Gastrocnemius medialis (tissue), 4 donors: ENCODE results near the gene NEK8. TPM values are rescaled to one million over a fixed set of nuclear protein-coding genes. Genes with fewer than 3 reads are reported as not detected.

Source experiments
- ATAC-seq, 2 donors: fragments of 150-250 bp; one replicate each; pipeline ENCODE4 v1.9.1; 2016
- DNase-seq, 2 donors: peaks; one replicate each; pipeline ENCODE4 v3.0.0-alpha.2; 2019
- H3K27ac ChIP-seq, 4 donors: fragments of 200-600 bp; sonication (generic); 1 replicate in 1 of 4; 2 replicates in 3 of 4; pipeline ENCODE4 v1.5.1; 2016 to 2018; ENCODE audit warnings: mild to moderate bottlenecking in 2 of 4, moderate library complexity in 1 of 4
- H3K27me3 ChIP-seq, 3 donors: fragments of 200-600 bp; sonication (generic) in 2 of 3; 1 replicate in 1 of 3; 2 replicates in 2 of 3; pipeline versions ENCODE4 v1.5.1 to v1.6.0; 2016 to 2019; ENCODE audit warnings: mild to moderate bottlenecking in 1 of 3, moderate library complexity in 1 of 3
- H3K36me3 ChIP-seq, 2 donors: fragments of 200-600 bp; sonication (generic) in 1 of 2; one replicate each; pipeline ENCODE4 v1.5.1; 2017 to 2018
- H3K4me1 ChIP-seq, 2 donors: fragments of 200-600 bp; sonication (generic) in 1 of 2; one replicate each; pipeline ENCODE4 v1.5.1; 2016 to 2017; ENCODE audit warnings: mild to moderate bottlenecking in 2 of 2
- H3K4me3 ChIP-seq, 4 donors: fragments of 200-600 bp; sonication (generic) in 3 of 4; 1 replicate in 1 of 4; 2 replicates in 3 of 4; pipeline ENCODE4 v1.5.1; 2016 to 2019; ENCODE audit warnings: mild to moderate bottlenecking in 2 of 4
- H3K9me3 ChIP-seq, 3 donors: fragments of 200-600 bp; sonication (generic) in 2 of 3; 1 replicate in 1 of 3; 2 replicates in 2 of 3; pipeline ENCODE4 v1.5.1; 2016 to 2019
- POLR2A ChIP-seq, 2 donors: fragments of 450-650 bp; IDR thresholded peaks; one replicate each; pipeline ENCODE4 v1.6.1; 2017; ENCODE audit warnings: antibody characterized with exemption in 2 of 2, mild to moderate bottlenecking in 2 of 2, moderate library complexity in 2 of 2
- in situ Hi-C, 4 donors: fragments of 200-750 bp; cut with MboI; loops; one replicate each; pipeline versions ENCODE4 v1.15.0 to v1.8.0; 2017; ENCODE audit warnings: low sequenced_read_pairs in 4 of 4
- intact Hi-C: fragments of 100-400 bp; cut with DNase I; formaldehyde crosslinking; loops from one replicate; pipeline ENCODE4 v1.15.1; 2023; ENCODE audit warnings: low total_unique reads
- total RNA-seq, 4 donors: library from RNA; depleted of rRNA; stranded (reverse); fragments of >200 nt; gene quantifications; one replicate each; pipeline versions ENCODE4 v1.1.0 to v1.2.3, GENCODE V29; 2016
- TF ChIP-seq, protein P1 (sequence below), 5 experiments: fragments of 450-650 bp in 3 of 5; fragments of 200-600 bp in 2 of 5; sonication (generic) in 2 of 5; IDR thresholded peaks in 4 of 5; conservative IDR thresholded peaks in 1 of 5; 1 replicate in 4 of 5; 2 replicates in 1 of 5; pipeline ENCODE4 v1.5.1; 2016 to 2019; ENCODE audit warnings: antibody characterized with exemption in 5 of 5, mild to moderate bottlenecking in 3 of 5, moderate library complexity in 3 of 5

Gene NEK8
- total RNA-seq, 4 donors from 2014 or later: 1.3 to 8.1 (median 1.9) TPM

DNA sequence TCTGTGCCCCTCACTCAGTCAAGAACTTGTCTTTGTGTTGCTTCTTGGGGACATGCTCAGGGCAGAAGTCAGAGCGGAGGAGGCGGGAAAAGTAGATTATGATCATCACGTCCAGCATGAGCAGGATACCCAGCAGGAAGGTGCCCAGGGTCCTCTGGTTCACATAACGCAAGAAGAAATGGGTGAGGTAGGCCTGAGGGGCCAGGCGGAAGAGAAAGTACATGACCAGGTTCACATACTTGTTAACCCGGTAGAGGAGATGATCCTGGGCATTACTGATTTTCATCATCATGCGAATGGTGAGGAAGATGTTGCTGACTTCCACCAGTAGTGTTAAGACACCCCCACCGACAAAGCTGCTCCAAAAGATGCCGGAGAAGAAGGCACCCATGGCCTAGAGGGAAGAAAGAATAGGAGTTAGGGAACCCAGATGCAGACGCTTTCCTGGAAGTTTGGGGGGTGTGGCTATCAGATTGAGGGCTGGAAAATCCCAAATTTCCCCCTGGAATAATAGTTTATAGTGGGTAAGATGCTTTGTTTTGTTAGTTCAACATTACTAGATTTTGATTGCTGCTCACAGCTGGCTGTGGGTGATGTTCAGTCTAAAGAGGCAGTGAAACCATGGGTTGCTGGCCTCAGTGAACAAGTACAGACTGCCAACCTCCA is 4.0 kb upstream of the NEK8 start:
- no peak for DNase-seq
- Histone ChIP-seq H3K27ac (no peak overlapping the region), H3K4me3 (no peak overlapping the region), H3K9me3 (no peaks in the 10 kb centered on the region), H3K4me1 (peaks cover 45 to 47% of the 10 kb centered on the region in 2 donors), H3K36me3 (peaks cover 6 to 42% of the 10 kb centered on the region in 2 donors), H3K27me3 (no peaks in the 10 kb centered on the region)
- intact Hi-C loops: loop anchor here (5.0 kb wide), 3 partner anchors 38 to 388 kb away; partner anchors contain the start of gene FLOT2
- TF ChIP-seq, protein P1, sequence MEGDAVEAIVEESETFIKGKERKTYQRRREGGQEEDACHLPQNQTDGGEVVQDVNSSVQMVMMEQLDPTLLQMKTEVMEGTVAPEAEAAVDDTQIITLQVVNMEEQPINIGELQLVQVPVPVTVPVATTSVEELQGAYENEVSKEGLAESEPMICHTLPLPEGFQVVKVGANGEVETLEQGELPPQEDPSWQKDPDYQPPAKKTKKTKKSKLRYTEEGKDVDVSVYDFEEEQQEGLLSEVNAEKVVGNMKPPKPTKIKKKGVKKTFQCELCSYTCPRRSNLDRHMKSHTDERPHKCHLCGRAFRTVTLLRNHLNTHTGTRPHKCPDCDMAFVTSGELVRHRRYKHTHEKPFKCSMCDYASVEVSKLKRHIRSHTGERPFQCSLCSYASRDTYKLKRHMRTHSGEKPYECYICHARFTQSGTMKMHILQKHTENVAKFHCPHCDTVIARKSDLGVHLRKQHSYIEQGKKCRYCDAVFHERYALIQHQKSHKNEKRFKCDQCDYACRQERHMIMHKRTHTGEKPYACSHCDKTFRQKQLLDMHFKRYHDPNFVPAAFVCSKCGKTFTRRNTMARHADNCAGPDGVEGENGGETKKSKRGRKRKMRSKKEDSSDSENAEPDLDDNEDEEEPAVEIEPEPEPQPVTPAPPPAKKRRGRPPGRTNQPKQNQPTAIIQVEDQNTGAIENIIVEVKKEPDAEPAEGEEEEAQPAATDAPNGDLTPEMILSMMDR (IDR thresholded peaks at IDR 0.05 in 4 of 5, conservative IDR thresholded peaks at IDR 0.05 in 1 of 5): no peak
- no peak for TF ChIP-seq POLR2A (IDR thresholded peaks at IDR 0.05)
- in situ Hi-C loops: no loop called here
- ATAC-seq: no peak

DNA sequence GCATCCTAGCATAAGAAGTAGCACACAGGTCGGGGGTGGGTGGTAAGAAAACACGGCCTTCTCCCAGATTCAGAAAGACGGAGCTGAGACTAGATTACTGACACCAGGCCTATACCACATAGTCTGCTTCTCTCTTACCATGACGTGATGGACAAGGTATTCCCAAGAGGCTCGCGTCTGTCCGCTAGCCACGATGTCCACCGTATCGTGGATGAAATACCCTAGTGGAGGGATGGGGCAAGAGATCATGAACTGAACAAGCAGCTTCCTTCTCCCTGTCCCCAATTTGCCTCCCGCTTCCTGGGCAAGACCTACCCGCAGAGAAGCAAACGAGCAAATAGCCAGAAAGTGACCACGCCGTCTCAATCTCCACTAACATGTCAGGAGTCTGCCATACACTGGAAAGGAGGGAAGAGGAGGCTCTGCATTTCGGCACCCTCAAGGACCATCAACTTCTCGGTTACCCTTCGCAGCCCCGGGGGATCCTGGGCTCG is 3.4 kb upstream of the NEK8 start:
- Histone ChIP-seq H3K4me3 (peak overlapping the region in 2 of 4 donors; percentile 70 to 88), H3K9me3 (no peaks in the 10 kb centered on the region), H3K36me3 (peaks cover 6 to 42% of the 10 kb centered on the region in 2 donors), H3K27ac (peak overlapping the region in 1 of 4 donors; percentile 31), H3K27me3 (no peaks in the 10 kb centered on the region), H3K4me1 (peaks cover 45 to 47% of the 10 kb centered on the region in 2 donors)
- TF ChIP-seq, protein P1 (IDR thresholded peaks at IDR 0.05 in 4 of 5, conservative IDR thresholded peaks at IDR 0.05 in 1 of 5): no peak
- TF ChIP-seq POLR2A (IDR thresholded peaks at IDR 0.05): no peak
- ATAC-seq (no peak), DNase-seq (no peak)
- intact Hi-C loops: loop anchor here (5.0 kb wide), 3 partner anchors 37 to 387 kb away; partner anchors contain the start of gene FLOT2
- in situ Hi-C loops: no loop called here

- no peaks in the 10 kb centered on the region for H3K9me3 ChIP-seq
- peaks cover 6 to 41% of the 10 kb centered on the region in 2 donors for H3K36me3 ChIP-seq
- in situ Hi-C loops: no loop called here
- no peak for ATAC-seq
- no peak for DNase-seq
- peaks cover 41 to 43% of the 10 kb centered on the region in 2 donors for H3K4me1 ChIP-seq
- intact Hi-C loops: loop anchor here (1.0 to 5.0 kb wide), 4 partner anchors 25 to 387 kb away; partner anchors contain the start of gene FLOT2
- TF ChIP-seq, protein P1 (IDR thresholded peaks at IDR 0.05 in 4 of 5, conservative IDR thresholded peaks at IDR 0.05 in 1 of 5): no peak
- TF ChIP-seq POLR2A (IDR thresholded peaks at IDR 0.05): peak in 1 of 2 donors; percentile 30
- H3K27me3 ChIP-seq: no peaks in the 10 kb centered on the region
- H3K4me3 ChIP-seq: peak overlapping the region; percentile 70 to 92 (median 80)
- H3K27ac ChIP-seq: peak overlapping the region in 2 of 4 donors; percentile 31 to 98
These were observed 2.8 kb upstream of the NEK8 start for GRCh38 chr17:28725660-28726225.

GRCh38 chr17:28726226-28726626 is 2.4 kb upstream of the NEK8 start, which contains the start of gene TLCD1:
Gene TLCD1, minus strand, starts transcription at chr17:28726233. Its CDS starts 136 bp downstream, at chr17:28726097.
- ATAC-seq (peak; percentile 17 to 25), DNase-seq (no peak)
- peak within 1 kb of the TSS; percentile 70 to 92 (median 80) for H3K4me3 ChIP-seq
- no peaks in the 10 kb centered on the region for H3K9me3 ChIP-seq
- intact Hi-C loops (loop anchor here (1.0 to 5.0 kb wide), 4 partner anchors 24 to 386 kb away; partner anchors contain the start of gene FLOT2), in situ Hi-C loops (no loop called here)
- H3K4me1 ChIP-seq: peaks cover 37 to 38% of the 10 kb centered on the region in 2 donors
- H3K36me3 ChIP-seq: peaks cover 6 to 36% of the 10 kb centered on the region in 2 donors
- H3K27me3 ChIP-seq: no peaks in the 10 kb centered on the region
- TF ChIP-seq, protein P1 (IDR thresholded peaks at IDR 0.05 in 4 of 5, conservative IDR thresholded peaks at IDR 0.05 in 1 of 5): no peak
- no peak for TF ChIP-seq POLR2A (IDR thresholded peaks at IDR 0.05)
- peak within 1 kb of the TSS; percentile 56 to 99 (median 98) for H3K27ac ChIP-seq
